OCI-LY3 (cell line): ENCODE results near the gene COA8.

Experiments
- H2AFZ ChIP-seq: fragments of 200-600, 300-600 bp; shearing (Covaris generic); 2 replicates; pipeline ENCODE4 v1.6.0; 2014; ENCODE audit warnings: antibody characterized with exemption, low read depth, low read length
- H3K27ac ChIP-seq: fragments of 200-600, 300-600 bp; sonication (generic); 2 replicates; pipeline ENCODE4 v1.5.1; 2014; ENCODE audit warnings: mild to moderate bottlenecking, low read length, moderate library complexity, mixed read lengths
- H3K27me3 ChIP-seq: fragments of 200-600, 300-600 bp; sonication (generic); 2 replicates; pipeline ENCODE4 v1.6.1; 2014; ENCODE audit warnings: low read depth, low read length, mixed read lengths
- H3K36me3 ChIP-seq: fragments of 200-600, 300-600 bp; sonication (generic); replicated peaks from 2 replicates; pipeline ENCODE3; 2014; ENCODE audit warnings: low read depth, low read length, mixed read lengths
- H3K4me1 ChIP-seq: fragments of 300-600, 200-600 bp; sonication (generic); 2 replicates; pipeline ENCODE4 v1.6.1; 2014; ENCODE audit warnings: low read length, mixed read lengths
- H3K4me2 ChIP-seq: fragments of 200-600, 300-600 bp; sonication (generic); 2 replicates; pipeline ENCODE4 v1.6.1; 2014; ENCODE audit warnings: low read length, mixed read lengths
- H3K4me3 ChIP-seq: fragments of 300-600, 200-600 bp; sonication (generic); 2 replicates; pipeline ENCODE4 v1.5.1; 2014; ENCODE audit warnings: antibody characterized with exemption, mild to moderate bottlenecking, low read length, moderate library complexity
- H3K79me2 ChIP-seq: fragments of 300-600, 200-600 bp; shearing (Covaris generic); 2 replicates; pipeline ENCODE4 v1.6.1; 2014; ENCODE audit warnings: mild to moderate bottlenecking, low read length, mixed read lengths
- H3K9ac ChIP-seq: fragments of 300-600, 200-600 bp; shearing (Covaris generic); 2 replicates; pipeline ENCODE4 v1.6.0; 2014; ENCODE audit warnings: mild to moderate bottlenecking, low read length, moderate library complexity
- H3K9me3 ChIP-seq: fragments of 200-600, 300-600 bp; shearing (Covaris generic); 2 replicates; pipeline ENCODE4 v1.6.1; 2014; ENCODE audit warnings: low read length, mixed read lengths; ENCODE audit not compliant: insufficient read depth
- H4K20me1 ChIP-seq: fragments of 200-600, 300-600 bp; sonication (generic); 2 replicates; pipeline ENCODE4 v1.6.1; 2016; ENCODE audit warnings: low read length, mixed read lengths; ENCODE audit not compliant: insufficient read depth
- EZH2phosphoT487 ChIP-seq: fragments of 200-600 bp; shearing (Covaris generic); IDR thresholded peaks from 2 replicates; pipeline ENCODE4 v1.6.1; 2018; ENCODE audit warnings: antibody characterized with exemption, mixed run types, low read depth
- TF ChIP-seq, protein P1 (sequence below): fragments of 200-600, 300-600 bp; sonication (generic); IDR thresholded peaks from 2 replicates; pipeline ENCODE4 v1.5.1; 2014; ENCODE audit warnings: antibody characterized with exemption, low read length, low read depth

COA8 gene

DNA sequence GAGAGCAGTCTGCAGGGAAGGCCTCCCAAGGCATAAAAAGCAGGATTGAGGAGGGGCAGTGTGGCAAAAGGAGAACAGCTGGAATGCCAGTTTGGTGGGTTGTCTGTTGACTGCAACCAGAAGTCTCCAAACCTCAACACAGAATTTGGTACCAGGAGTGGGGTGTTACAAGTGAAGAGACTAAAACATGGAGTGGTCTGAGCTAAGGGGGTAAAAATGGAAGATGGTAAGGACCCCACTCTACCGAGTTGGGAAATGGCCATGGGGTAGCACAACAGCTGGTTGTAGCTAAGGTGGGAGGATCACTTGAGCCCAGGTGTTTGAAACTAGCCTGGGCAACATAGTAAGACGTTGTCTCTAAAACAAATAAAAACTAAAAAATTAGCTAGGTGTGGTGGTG is 48.5 kb downstream of the COA8 start:
- Histone ChIP-seq H2AFZ (no peak overlapping the region), H3K27ac (no peak overlapping the region), H3K9ac (no peak overlapping the region), H3K27me3 (peaks cover 13% of the 10 kb centered on the region), H3K4me2 (no peak overlapping the region), H3K4me1 (peaks cover 14% of the 10 kb centered on the region), H3K9me3 (peaks cover 4% of the 10 kb centered on the region; the same call in 1 of the 2 replicates), H4K20me1 (no peaks in the 10 kb centered on the region), H3K36me3 (no peaks in the 10 kb centered on the region), H3K4me3 (no peak overlapping the region), H3K79me2 (no peaks in the 10 kb centered on the region)
- TF ChIP-seq, protein P1, sequence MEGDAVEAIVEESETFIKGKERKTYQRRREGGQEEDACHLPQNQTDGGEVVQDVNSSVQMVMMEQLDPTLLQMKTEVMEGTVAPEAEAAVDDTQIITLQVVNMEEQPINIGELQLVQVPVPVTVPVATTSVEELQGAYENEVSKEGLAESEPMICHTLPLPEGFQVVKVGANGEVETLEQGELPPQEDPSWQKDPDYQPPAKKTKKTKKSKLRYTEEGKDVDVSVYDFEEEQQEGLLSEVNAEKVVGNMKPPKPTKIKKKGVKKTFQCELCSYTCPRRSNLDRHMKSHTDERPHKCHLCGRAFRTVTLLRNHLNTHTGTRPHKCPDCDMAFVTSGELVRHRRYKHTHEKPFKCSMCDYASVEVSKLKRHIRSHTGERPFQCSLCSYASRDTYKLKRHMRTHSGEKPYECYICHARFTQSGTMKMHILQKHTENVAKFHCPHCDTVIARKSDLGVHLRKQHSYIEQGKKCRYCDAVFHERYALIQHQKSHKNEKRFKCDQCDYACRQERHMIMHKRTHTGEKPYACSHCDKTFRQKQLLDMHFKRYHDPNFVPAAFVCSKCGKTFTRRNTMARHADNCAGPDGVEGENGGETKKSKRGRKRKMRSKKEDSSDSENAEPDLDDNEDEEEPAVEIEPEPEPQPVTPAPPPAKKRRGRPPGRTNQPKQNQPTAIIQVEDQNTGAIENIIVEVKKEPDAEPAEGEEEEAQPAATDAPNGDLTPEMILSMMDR: no peak
- TF ChIP-seq EZH2phosphoT487: no peak

DNA sequence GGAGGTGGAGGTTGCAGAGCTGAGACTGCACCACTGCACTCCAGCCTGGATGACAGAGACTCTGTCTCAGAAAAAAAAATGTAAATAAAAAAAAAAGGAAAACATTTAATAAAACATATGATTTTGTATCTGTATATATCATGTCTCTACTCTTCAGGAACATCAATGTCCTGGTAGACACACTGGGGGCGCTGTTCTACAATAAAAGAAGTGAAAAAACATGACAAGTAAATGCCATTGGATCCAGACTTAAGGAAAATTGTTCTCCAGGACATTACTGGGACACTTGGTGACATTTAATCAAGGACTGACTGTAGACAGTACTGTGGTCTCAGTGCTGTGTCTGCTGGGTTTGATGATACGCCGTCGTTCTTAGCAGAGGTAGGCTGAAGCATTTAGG is 50.8 kb downstream of the COA8 start:
- Histone ChIP-seq H3K27me3 (peaks cover 2% of the 10 kb centered on the region), H3K9me3 (peaks cover 4% of the 10 kb centered on the region; the same call in 1 of the 2 replicates), H4K20me1 (no peaks in the 10 kb centered on the region), H3K4me2 (no peak overlapping the region), H3K79me2 (no peaks in the 10 kb centered on the region), H3K36me3 (no peaks in the 10 kb centered on the region), H2AFZ (no peak overlapping the region), H3K27ac (no peak overlapping the region), H3K4me1 (no peaks in the 10 kb centered on the region), H3K4me3 (no peak overlapping the region), H3K9ac (no peak overlapping the region)
- TF ChIP-seq, protein P1: no peak

- H4K20me1 ChIP-seq: no peaks in the 10 kb centered on the region
- no peaks in the 10 kb centered on the region for H3K79me2 ChIP-seq
- H3K9ac ChIP-seq: no peak overlapping the region
- H3K27me3 ChIP-seq: no peaks in the 10 kb centered on the region
- no peaks in the 10 kb centered on the region for H3K9me3 ChIP-seq
- no peaks in the 10 kb centered on the region for H3K4me1 ChIP-seq
- no peak overlapping the region for H3K4me3 ChIP-seq
- no peak overlapping the region for H3K4me2 ChIP-seq
- TF ChIP-seq, protein P1: no peak
- no peak for TF ChIP-seq EZH2phosphoT487
- H2AFZ ChIP-seq: no peak overlapping the region
- no peak overlapping the region for H3K27ac ChIP-seq
- H3K36me3 ChIP-seq: no peaks in the 10 kb centered on the region
These were observed 54.0 kb downstream of the COA8 start for GRCh38 chr14:103616635-103617300.

DNA sequence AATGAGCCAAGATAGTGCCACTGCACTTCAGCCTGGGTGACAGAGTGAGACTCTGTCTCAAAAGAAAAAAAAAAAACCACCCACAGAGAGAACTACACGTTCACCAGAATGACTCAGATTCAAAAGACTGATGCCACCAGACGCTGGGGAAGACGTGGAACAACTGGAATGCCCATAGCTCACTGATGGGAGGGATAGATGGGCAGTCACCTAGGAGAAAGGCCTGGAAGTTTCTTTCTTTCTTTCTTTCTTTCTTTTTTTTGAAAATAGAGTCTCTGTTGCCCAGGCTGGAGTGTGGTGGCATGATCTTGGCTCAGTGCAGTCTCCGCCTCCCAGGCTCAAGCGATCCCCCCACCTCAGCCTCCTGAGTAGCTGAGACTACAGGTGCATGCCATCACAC is 56.3 kb downstream of the COA8 start:
- no peaks in the 10 kb centered on the region for H3K36me3 ChIP-seq
- TF ChIP-seq, protein P1: no peak
- TF ChIP-seq EZH2phosphoT487: no peak
- no peaks in the 10 kb centered on the region for H3K9me3 ChIP-seq
- H3K27ac ChIP-seq: no peak overlapping the region
- H3K4me3 ChIP-seq: no peak overlapping the region
- H3K9ac ChIP-seq: no peak overlapping the region
- H3K27me3 ChIP-seq: no peaks in the 10 kb centered on the region
- no peaks in the 10 kb centered on the region for H3K79me2 ChIP-seq
- no peak overlapping the region for H3K4me2 ChIP-seq
- H4K20me1 ChIP-seq: no peaks in the 10 kb centered on the region
- no peak overlapping the region for H2AFZ ChIP-seq
- peaks cover 8% of the 10 kb centered on the region for H3K4me1 ChIP-seq
